Stimulated activated CD4-positive, alpha-beta T cell treated with anti-CD3 and anti-CD28 coated beads, Interleukin-15, amount 100 ng/mL, for 1 hour (primary cell): ENCODE results near the gene GATB.

Experiments
- DNase-seq, 2 donors: peaks; one replicate each; pipeline ENCODE4 v3.0.0-alpha.2; 2020; ENCODE audit warnings: low read depth in 1 of 2, low spot score in 1 of 2

Gene GATB

DNA sequence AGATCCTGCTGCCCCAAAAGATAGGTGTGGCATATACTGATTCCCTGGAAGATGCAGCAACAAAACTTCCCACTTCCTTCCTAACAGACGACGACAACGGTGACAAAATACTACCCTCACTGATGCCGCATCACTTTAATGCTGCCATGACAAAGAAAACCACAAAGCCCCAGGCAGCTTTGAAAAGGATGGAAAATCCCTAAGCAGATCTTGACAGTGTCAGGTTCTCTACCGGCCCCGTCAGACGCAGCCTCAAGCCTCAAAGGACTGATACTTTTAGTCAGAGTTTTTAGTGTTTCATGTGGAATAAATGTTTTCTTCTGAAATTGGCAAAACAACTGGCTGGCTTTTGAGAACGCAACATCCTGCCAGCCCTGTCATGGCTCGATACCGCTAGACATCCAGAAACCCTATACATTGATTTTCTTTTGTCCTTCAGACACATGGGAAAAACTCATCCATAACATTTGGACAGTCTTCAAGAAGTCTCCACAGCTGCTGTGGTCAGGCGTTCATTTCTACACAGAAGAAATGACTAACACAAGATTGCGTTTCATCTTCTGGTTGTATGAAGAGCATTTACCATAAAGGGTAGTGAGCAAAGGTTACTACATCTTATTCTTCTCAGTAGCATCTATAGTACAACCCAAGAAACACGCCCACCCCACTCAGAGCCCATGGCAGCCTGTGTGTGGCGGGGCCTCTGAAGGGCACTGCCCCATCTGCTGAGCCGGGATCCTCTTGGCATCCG lies 60.1 kb downstream of the GATB start:
- DNase-seq = no peak

DNA sequence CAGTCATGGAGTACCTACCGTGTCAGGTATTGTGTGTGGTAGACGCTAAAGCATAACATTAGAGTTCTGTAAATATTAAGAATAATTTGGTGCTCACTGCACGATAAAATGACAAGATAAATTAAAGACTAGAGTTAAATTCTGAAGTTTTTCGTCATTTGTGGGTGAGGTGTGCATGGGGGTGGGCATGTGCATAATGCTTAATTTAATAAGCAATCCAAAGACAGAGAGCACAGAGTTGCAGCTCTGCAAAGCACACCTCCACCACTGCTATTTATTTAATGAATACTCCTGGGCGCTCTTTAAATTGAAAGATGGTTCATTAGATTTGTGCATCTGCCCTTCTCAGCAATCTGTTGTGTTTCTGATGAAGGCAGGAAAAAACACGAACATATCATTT lies 62.6 kb downstream of the GATB start:
- no peak for DNase-seq

DNA sequence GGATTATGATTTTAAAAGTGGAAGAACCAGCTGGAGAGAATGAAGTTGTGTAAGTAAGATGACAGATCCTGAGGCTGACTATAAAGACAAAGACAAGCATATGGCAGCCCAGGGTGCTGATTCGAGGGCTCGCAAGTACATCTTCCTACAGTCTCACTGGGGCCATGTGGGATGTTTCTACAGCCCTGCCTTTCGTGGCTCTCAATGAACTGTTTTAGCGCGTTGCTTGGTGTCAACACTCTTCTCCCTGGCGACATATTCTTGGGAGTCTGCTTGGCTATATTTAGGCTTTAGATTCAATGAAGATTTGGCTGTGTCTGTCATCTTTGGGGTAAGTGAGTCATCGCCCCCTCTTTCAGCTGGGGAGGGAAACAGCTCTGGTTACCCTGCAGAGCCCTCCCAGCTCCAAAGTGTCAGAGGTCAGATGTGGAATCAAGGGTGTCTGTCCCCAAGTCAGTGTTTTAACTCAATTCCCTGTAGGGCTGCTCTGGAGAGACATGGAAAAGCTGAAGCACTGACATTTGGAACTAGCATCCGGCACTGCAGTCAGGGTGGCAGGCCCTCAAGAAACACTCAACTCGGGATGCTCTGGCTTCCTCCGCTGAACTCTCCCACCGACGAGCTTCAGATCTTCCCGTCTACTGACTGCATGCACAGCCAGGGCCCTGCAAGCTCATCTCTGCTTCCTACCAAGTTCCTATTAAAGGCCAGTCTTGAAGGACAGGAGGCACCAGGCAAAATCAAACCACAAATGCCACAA lies 65.7 kb downstream of the GATB start:
- no peak for DNase-seq

DNA sequence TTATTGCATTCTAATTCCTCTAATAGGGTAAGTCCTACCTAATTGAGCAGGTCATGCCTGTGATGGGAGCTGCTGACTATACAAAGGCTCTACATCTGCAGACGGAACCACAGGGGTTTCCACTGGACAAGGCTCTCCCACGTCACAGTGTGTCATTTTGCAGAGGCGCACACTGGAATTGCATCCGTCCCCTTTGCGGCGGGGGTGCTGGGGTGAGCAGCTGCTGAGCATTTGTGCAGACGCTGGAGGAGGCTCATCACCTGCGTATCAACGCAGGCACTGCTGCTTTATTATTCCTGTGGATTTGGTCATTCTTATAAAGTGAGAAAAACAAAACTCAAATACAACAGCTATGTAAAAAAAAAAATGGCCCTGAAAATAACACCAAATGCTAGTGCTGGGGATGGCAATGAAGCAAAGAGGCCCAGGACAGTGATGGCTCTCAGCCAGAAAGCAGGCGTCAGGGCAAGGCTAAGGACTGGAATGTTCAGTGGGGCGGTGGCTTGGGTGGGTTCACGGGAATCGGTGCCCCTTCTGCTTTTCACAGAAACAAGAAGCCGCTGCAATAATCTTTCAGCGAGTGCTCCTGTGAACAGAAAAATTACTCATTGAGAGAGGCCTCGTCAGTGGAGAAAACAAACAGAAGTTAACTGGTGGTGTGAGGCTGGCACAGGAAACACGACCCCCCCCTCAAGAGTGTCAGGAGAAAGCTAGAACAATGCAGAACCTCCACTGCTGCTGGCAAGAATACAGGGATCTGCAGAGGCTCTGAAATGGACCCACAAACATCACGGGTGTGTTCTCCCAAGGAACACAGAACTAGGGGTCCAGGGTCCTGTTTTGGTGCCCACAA lies 67.8 kb downstream of the GATB start:
- DNase-seq = no peak

DNA sequence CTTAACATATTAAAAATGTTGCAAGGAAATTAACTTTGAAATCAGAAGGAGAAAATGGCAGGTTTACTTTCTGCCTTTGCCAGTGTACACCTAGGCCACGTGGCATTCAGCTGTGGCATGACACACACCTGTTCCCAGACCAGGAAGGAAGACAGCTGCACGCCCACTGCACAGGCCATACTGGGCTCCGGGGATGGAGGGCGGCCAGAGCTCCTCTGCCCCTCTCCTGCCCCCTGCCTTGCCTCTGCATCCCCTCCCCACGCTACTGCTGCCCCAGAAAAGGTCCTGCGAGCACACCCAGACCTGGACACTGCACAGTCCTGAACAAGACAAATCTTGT lies 68.4 kb downstream of the GATB start:
- no peak for DNase-seq

DNA sequence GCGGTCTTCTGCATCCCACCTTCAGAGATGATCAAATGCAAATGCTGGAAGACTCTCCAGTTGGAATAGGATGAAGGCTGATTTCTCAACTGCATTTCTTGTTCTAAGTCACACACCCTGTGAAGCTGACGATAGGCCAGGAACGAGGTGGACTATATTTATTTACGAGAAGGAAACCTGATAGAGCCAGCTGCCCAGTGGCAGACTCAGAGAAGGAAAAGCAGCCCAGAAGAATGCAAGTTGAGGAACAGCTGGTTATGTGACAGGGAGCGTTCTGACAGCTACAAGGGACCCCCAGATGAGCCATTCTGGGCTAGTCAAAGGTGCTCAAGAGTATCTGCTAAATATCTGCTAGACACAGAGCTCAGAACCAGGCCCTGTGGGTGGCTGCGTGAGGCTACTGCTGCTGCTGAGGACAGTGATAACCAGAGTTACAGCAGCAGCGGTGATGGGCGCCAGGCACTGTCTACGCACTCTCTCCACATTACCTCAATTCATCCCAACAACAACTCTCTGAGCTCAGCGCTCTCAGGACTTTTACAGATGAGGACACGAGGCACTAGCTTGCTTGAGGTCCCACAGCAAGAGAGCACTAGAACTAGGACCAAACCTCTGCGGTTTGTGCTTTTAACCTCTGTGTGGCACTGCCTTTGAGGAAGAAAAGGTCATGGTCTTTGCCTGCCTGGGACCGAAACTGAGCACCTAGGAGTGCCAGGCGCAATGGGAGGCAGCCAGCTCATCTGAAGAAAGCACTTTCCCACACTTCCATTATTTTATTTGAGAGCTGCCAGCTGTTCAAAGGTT lies 69.0 kb downstream of the GATB start:
- DNase-seq = no peak

DNA sequence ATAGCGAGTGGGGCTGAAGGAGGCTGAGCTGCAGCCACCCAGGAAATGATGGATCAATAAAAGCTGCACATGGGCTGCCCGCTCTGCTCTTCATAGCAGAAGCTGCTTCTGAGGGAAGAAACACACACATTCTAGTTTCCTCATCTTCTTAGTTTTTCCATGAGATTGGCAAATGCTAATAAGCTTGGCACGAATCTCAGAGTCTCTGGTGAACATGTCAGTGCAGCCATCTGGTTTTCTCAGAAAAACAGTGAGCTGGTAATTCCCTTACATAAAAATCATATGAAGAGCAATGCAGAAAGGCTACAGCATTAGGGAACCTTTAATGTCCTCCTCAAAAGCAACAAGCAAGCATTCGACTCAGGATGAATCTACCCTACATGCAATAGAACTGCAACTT lies 69.9 kb downstream of the GATB start:
- DNase-seq = no peak

DNA sequence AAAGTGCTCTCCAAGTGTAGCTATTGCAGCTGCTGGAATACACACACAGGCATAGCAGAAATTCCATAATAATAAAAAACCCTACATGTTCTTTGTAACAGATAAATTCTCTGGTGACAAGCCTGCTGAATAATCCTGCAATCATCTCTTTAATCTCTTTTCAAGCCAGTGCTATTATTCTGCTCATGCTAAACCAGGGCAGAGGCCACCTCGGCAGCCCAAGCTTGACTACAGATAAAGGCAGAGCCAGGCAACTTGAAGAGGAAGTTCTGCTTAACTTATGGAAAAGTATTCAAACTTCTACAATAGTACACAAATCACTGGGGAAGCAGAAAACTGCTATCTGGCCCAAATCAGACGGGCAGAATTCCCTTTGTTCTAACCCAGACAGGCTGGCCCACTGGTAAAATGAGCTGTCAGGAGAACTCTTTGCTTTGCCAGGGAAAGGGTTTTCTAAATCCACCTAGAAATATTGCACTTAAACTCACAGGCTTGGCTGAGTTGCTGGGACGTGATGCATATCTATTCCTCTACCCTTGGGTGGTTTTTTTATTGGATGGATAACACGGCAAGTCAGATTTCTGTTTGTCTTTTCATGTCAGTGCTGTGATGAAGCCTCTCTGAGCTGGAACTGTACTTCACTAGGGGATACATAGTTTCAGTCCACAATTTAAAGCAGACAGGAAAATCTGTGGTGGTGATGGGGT lies 70.5 kb downstream of the GATB start:
- DNase-seq = no peak

DNA sequence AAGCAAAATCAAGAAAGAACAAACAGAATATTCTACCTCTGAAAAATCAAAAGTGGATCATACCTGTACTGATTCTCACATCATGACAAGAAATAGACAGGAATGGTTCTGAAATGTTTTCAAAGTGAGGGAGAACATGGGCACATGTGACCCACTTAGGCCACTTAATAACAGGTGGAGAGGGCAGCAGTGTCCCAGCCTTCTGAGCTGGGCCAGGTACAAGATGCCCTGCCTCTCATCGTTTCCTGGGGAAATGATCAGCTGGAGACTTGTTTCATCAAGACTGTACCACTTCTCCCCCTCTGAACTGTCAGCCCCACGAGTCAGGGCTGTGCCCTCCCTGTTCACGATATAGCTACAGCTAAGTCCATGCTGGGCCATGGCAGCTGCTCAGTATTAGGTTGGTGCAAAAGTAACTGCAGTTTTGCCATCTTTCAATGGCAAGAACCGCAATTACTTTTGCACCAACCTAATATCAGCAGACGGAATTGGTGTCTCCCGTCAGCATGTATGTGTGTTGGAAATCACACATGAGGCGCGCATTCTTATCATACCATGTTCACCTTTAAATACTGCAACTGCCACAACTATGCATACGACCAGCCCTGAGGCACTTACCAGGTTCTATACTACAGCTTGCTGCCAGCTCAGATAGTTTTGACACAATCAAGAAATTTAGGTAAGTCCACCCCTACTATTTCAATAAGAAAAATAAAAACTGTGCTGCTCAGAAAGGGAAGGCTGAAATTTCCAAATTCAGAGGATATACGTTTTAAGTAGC lies 71.4 kb downstream of the GATB start:
- DNase-seq = no peak

DNA sequence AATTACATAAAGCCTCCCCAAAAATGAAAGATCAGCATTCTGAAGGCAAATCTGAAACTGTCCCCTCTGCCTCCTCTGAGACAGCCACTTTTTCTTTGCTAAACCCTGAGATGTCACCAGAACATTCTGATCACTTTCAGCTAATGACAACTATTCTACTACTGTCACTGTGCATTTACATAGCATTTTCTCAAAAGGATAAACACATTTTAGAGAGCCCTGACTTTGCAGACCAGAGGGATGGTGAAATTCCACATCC lies 72.1 kb downstream of the GATB start:
- DNase-seq = no peak

DNA sequence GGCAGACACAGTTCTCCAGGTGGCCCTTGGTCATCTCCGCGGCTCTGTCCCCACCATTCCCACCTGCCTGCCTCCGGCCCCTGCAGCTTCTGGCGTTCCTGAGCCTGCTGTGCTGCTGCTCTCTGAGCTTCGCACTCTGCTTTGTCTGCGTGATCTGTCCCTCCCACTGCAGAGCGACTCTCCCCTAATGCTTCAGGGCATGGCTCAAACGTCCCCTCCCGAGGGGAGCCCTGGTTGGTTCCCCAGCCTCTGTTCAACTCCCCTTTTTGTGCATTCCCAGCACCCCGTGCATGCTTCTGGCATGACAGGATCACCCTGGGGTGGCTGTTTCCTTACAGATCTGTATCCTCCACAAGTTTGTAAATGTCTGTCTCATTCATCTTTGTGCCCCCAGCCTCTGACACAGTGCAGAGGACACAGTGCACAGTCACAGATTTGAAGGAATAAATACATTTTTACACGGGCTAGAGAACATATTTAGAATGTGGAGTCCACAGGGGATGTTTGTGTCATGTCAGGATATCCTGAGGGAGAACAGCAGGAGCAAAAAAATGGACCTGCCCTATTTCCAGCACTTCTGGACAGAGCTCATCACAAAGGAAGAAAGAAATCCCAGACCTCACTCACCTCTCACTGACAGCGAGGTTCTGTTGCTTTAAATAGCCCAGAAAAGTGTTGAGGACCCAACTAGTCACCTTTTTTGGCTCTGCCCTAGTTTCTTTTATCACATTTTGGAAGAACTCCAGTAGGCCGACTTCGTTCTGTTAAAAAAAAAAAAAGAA lies 72.6 kb downstream of the GATB start:
- DNase-seq = no peak

DNA sequence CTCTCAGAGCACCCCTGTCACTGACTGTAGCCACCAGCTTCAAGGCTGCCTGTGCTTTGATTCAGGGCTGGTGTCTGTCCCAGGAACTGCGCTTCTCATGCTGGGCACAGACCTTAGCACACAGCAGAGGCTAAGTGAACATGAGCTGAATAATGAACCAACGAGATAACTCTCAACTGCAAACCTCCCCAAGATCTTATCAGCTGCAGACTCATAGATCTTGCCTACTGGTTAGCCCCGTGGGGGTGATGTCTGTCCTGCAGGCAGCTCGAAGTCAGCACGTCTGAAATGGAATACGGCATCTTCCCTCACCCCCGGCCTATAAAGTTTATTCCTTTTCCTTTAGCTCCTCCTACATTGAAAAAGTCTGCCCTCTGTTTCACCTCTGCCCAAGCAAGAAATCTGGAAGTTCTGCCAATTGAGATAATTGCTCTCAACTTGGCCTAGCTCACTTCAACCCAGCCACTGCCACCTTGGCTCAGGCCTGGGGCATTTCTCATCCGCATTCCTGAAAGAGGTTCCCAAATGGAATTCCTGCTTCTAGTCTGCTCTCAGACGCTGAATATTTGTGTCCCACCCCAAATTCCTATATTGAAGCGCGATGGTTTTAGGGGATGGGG lies 73.7 kb downstream of the GATB start:
- DNase-seq = no peak

DNA sequence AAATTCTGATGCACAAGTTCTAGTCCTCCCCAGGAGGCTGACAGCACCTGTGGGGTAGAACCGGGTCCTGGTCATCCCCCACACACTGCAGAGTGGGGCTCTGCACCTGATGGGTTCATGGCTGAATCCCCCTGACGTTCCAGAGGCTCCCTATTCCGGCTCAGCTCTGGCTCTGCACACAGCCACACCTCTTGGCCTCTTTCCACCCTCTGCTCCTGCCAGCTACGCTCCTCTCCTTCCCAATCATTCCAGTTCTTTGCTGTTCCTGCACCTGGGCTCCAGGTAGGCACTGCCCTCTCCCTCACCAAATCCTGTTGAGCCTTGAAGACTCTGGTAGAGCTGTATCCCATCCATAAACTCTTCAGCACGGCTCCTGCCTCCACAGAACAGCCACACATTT lies 75.5 kb downstream of the GATB start:
- DNase-seq = no peak

DNA sequence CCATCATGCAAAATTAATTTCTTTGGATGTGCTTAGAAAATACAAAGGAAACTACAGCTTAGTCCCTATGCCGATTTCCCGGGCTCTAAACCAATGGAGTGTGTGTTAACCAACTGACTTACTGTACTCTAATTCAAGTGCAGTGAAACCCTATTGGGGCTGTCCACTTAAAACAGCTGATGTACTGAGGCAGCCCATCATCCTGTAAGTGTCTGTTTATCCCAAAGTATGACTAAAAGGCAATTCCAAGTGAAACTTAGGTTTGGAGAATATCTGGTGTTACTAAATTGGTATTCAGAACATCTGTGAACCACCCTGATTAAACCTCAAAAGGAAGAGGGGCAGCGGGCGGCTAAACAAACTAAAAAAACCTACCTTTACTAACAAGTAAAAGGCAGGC lies 79.7 kb downstream of the GATB start:
- no peak for DNase-seq

DNA sequence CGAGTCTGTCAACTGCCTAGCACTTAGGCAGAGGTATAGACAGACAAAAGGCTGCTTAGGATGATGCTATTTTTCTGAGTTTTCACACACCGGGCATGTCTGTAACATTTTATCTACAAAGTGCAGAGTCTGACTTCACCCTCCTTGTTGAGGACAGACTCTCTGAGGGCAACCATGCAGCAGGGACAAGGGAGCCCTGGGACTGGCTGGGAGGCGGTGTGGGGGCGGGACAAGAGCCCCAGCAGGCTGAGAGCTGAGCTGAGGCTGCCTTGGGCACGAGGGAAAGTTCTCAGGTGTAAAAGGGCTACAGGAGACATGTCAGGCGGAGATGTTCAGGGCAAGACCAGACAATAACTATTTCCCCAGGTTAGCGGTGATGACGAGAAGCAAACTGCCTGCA lies 81.6 kb downstream of the GATB start:
- DNase-seq = no peak

DNA sequence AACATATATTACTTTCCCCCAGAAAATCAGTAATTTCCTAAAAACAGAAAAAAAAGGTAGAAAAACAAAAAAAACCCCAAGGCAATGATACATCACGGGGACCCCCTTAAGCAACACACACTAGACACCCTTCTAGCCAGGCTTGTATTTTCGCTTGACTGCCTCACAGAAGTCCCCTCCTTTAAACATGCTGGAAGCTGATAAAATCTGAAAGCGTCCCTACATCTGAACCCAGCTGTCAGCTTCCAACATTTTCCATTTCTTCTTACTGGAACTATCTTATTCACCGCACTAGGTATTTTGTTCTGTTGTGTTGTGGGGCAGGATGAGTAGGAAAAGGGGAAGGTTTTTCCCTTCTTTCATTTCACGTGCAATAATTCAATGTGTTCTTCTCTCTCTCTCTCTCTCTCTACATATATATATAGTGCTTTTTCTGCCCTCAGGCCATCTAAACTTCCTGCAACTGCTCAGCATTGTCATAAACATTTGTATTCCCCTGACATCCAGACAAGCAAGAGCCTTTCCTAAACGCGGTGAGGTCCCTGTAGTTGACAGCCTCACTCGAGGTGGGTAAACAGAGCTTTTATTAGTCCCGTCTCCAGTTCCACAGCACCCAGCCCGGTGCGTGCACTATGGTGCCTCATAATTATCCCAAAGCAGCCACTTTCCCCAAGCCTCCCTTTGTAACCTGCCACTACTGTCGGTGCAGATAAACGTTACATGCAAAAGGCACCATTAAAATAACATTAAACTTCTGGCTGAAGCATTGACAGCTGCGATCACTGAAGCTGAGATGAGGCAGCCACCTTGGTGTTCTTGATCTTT lies 82.5 kb downstream of the GATB start:
- no peak for DNase-seq

DNA sequence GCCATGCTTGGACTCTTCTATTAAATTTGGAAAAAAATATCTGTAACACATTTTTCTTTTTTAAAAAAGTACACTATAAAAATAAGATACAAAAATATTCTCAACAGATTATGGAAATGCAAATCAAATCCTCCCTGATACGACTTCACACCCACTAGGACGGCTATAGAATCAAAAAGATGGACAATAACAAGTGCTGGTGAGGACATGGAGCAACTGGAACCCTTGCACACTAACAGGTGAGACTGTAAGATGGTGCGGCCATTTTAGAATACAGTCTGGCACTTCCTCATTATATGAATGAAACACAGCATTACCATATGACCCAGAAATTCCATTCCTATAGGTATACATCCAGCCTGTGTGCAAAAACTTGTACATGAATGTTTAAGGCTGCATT lies 83.6 kb downstream of the GATB start:
- no peak for DNase-seq

DNA sequence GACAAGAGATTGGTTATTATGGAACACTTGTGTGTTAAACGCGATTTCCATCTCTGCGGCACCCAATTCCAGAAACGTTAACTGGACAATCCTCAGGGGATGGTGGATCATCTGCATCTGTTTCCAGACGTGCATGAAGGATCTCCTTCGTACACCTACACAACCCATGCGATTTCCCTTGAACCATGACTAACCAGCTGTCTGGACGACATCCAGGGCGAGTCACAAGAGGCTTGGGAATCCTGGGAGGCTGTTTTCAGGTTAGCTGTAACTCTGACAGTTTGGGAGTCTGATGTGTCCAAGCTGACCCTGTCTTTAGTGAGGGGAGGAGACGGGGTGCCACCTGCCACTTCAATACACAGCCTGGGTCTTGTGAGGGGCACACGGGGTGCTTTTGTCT lies 84.5 kb downstream of the GATB start:
- no peak for DNase-seq
